PC-3 (cell line): Measurements from ENCODE around the gene LMBR1.

Experiments used
- EZH2 ChIP-seq: fragments of 300-600 bp; sonication (generic); IDR thresholded peaks from one replicate; pipeline ENCODE4 v1.6.1; 2017; ENCODE audit warnings: antibody characterized with exemption, mild to moderate bottlenecking, low read length; ENCODE audit not compliant: unreplicated experiment
- TF ChIP-seq, protein P1 (sequence below): fragments of 300-600 bp; sonication (generic); conservative IDR thresholded peaks from 2 replicates; pipeline ENCODE4 v1.5.1; 2017; ENCODE audit warnings: antibody characterized with exemption, low read depth, mild to moderate bottlenecking, low read length

GRCh38 chr7:156661637-156662036, 231.3 kb downstream of the LMBR1 start:
- TF ChIP-seq, protein P1, sequence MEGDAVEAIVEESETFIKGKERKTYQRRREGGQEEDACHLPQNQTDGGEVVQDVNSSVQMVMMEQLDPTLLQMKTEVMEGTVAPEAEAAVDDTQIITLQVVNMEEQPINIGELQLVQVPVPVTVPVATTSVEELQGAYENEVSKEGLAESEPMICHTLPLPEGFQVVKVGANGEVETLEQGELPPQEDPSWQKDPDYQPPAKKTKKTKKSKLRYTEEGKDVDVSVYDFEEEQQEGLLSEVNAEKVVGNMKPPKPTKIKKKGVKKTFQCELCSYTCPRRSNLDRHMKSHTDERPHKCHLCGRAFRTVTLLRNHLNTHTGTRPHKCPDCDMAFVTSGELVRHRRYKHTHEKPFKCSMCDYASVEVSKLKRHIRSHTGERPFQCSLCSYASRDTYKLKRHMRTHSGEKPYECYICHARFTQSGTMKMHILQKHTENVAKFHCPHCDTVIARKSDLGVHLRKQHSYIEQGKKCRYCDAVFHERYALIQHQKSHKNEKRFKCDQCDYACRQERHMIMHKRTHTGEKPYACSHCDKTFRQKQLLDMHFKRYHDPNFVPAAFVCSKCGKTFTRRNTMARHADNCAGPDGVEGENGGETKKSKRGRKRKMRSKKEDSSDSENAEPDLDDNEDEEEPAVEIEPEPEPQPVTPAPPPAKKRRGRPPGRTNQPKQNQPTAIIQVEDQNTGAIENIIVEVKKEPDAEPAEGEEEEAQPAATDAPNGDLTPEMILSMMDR = no peak
- TF ChIP-seq EZH2 = no peak
